PFSK-1 (cell line): ENCODE data around the gene NOC4L.

Source experiments
- FOXP2 ChIP-seq: optimal IDR thresholded peaks from 2 replicates; pipeline ENCODE3; 2011; ENCODE audit warnings: borderline replicate concordance, control low read depth, inconsistent platforms; ENCODE audit not compliant: insufficient read depth; ENCODE audit errors: extremely low read length, extremely low read depth
- POLR2AphosphoS5 ChIP-seq: IDR thresholded peaks from 2 replicates; pipeline ENCODE4 v1.6.1; 2012; ENCODE audit warnings: low read depth, mild to moderate bottlenecking, control low read depth, low read length, moderate library complexity
- REST ChIP-seq, 2 experiments: IDR thresholded peaks; 2 replicates each; pipeline versions ENCODE4 v1.6.1 to v1.8.0; 2011 to 2012; ENCODE audit warnings: low read depth in 2 of 2, low read length in 2 of 2, control low read depth in 1 of 2, inconsistent platforms in 1 of 2, mild to moderate bottlenecking in 1 of 2, moderate library complexity in 1 of 2; ENCODE audit not compliant: insufficient read depth in 1 of 2
- SIN3A ChIP-seq: IDR thresholded peaks from 2 replicates; pipeline ENCODE4 v1.6.1; 2012; ENCODE audit warnings: mild to moderate bottlenecking, low read length, moderate library complexity, borderline replicate concordance; ENCODE audit not compliant: insufficient read depth
- TAF1 ChIP-seq: IDR thresholded peaks from 2 replicates; pipeline ENCODE4 v1.6.1; 2012; ENCODE audit warnings: low read length, control low read depth, borderline replicate concordance; ENCODE audit not compliant: insufficient read depth

NOC4L gene

GRCh38 chr12:132115500-132115899 is 28.8 kb upstream of the NOC4L start:
- no peak for TF ChIP-seq REST (IDR thresholded peaks at IDR 0.05; ENCODE audit: insufficient read depth in 1 of 2, low read depth in 2 of 2, low read length in 2 of 2)

GRCh38 chr12:132116709-132117557 is 27.3 kb upstream of the NOC4L start:
- TF ChIP-seq SIN3A (no peak), REST (IDR thresholded peaks at IDR 0.05; ENCODE audit: insufficient read depth in 1 of 2, low read depth in 2 of 2, low read length in 2 of 2) (no peak), FOXP2 (no peak), TAF1 (no peak), POLR2AphosphoS5 (no peak)

- TF ChIP-seq TAF1 (no peak), REST (IDR thresholded peaks at IDR 0.05; ENCODE audit: insufficient read depth in 1 of 2, low read depth in 2 of 2, low read length in 2 of 2) (no peak), SIN3A (no peak), FOXP2 (no peak), POLR2AphosphoS5 (no peak)
Observed at GRCh38 chr12:132117558-132117875, 26.7 kb upstream of the NOC4L start.

GRCh38 chr12:132118876-132119275 is 25.4 kb upstream of the NOC4L start:
- TF ChIP-seq POLR2AphosphoS5 = no peak

GRCh38 chr12:132121283-132121682 is 23.0 kb upstream of the NOC4L start:
- TF ChIP-seq REST (IDR thresholded peaks at IDR 0.05; ENCODE audit: insufficient read depth in 1 of 2, low read depth in 2 of 2, low read length in 2 of 2) (no peak), TAF1 (no peak), SIN3A (no peak), POLR2AphosphoS5 (no peak), FOXP2 (no peak)
